HG02885 (cell line): Measurements from ENCODE around the gene FASN.

Source experiments
- ATAC-seq: cut with Tn5 transposase; IDR thresholded peaks from one replicate; pipeline ENCODE4 v1.9.1; 2021; ENCODE audit warnings: mild to moderate bottlenecking; ENCODE audit not compliant: unreplicated experiment, poor library complexity

Gene FASN

DNA sequence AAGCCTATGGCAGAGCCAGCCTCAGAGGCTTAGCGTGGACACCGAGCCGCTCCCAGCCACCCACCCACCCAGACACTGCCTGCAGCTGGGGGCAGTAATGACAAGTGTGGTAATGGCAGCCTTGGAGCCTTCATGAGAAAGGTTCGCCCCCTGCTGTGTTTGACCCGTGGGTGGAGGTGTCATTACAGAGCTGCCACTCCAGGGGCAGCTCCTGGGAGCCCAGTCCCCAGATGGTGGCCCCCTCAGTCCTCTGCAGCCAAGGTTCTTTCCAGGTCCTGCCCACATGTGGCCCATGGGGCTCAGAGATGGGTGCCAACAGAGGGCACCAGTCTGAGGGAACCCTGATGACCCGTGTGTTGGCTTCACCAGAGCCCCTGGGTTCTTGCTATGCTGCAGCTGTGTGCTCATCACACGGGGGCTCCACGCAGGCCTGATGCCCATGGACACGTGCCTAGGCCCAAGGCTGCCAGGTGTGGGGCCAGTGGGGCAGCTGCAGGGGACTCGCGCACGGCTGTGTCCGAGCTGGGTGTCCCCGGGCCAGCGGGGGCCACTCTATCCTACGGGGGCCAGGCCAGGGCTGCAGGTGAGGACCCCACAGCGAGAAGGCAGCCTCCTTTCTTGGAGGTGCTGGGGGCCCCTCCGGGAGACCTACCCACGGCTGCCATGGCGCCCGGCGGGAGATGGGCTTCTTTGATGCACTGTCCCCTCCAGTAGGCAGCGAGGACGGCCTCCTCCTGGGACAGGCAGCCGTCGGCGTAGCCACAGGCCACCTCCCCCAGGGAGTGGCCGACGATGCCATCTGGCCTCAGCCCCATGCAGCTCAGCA lies 8.1 kb downstream of the FASN start:
- ATAC-seq, result no peak

DNA sequence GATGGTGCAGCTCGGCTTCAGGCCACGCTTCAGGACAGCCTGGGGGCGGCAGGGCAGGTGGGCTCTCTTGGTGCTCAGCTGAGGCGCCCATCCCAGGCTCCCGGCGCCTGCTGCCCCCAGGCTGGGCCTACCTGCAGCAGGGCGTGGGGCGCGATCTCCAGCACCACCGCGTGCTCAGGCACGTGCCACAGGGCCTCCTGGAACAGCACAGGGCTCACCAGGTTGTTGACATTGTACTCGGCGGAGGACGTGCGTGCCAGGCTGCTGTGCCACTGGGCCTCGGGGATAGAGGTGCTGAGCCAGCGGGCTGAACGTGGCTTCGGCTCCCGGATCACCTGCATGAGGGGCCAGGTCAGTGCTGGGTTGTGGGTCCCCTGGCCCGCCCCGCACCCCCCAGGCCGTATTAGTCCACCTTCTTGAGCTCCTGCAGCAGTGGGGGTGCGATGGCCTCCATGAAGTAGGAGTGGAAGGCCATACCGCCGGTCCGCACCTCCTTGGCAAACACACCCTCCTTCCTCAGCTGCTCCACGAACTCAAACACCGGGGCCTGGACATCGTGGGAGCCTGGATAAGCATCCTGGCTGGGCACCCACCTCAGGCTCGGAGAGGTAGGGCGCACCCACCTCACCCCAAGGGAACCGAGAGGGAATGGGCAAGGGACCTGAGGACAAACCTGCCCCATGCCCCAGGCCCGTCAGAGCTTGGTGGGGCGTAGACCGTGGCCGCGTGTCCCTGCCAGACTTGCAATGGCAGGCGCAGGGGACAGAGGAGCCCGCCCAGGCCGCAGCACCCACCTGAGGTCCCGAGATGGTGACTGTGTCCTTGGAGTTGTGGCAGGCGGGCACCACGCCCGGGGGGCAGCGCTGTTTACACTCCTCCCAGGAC lies 9.0 kb downstream of the FASN start:
- ATAC-seq, result no peak

DNA sequence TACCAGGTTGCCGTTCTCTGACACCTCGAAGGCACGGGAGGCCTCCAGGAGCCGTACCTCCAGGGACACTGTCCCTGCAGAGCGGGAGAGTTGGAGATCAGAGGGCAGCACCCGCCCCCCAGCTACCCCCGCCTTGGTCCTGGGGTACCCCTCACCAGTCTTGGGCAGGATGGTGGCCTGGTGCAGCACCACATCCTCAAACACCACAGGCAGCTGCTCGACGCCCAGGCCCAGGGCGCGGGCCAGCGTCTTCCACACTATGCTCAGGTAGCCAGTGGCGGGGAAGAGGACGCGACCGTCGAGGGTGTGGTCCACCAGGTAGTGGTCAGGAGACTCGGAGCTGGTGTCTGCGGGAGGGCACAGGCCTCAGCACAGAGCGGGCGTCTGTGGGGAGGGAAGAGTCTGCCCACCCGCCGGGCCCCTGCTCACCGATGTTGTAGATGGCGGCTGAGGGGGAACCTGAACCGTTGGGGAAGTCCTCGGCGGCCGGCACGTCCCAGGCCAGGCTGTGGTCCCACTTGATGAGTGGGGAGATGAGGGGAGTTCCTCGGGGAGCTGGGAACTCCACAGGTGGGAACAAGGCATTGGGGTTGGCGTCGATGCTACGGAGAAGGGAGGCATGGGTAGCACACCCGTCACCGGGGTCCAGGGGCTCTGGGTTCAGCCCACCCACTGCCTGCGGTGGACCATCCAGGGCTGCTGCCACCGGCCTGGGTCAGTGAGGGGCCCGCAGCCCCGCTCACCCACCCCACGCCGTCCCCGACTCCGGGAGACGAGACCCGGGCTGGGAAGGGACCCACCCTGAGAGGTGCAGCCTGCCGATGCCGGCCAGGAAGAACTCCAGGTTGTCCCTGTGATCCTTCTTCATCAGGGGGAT lies 9.8 kb downstream of the FASN start:
- ATAC-seq, result no peak

DNA sequence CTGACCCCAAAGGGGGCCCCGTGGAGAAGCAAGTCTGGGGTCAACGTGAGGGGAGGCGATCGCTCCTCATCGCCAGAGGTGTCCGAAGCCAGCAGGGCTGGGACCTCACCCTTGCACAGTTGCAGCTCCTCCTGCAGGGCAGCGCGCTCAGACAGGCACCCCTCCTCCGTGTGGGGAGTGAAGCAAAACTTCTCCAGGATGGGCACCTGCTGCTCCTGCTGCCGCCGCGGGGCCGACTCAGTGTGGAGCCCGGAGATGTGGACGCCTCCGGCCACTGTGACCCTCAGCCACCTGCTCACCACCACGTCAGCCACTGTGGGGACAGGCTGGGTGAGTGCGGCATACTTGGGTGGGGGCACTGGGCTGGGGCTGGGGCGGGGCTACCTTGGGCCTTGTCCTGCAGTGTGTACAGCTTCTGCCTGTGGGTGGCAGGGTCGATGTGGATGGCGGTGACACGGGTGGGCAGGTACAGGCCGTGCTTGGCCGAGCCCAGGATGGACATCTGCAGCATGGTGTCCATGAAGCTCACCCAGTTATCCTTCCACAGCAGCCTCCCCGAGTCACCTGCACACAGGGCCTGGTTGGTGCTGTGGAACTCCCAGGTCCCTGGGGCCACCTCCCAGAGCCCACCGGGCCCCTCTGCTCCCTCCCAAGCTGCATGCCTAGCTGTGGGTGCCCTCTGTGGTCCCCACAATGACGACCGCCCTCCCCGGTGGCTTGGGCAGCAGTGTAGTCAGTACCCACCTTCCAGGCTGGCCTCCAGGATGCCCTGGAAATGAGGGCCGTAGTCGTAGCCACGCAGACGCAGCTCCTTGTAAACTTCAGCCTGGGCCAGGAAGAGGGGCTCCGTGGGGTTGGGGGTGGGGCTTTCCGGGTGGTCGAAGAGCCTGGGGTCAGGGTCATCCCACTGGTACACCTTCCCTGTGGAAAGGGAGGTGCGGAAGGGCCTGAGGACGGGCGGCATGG lies 10.8 kb downstream of the FASN start:
- ATAC-seq, result no peak

DNA sequence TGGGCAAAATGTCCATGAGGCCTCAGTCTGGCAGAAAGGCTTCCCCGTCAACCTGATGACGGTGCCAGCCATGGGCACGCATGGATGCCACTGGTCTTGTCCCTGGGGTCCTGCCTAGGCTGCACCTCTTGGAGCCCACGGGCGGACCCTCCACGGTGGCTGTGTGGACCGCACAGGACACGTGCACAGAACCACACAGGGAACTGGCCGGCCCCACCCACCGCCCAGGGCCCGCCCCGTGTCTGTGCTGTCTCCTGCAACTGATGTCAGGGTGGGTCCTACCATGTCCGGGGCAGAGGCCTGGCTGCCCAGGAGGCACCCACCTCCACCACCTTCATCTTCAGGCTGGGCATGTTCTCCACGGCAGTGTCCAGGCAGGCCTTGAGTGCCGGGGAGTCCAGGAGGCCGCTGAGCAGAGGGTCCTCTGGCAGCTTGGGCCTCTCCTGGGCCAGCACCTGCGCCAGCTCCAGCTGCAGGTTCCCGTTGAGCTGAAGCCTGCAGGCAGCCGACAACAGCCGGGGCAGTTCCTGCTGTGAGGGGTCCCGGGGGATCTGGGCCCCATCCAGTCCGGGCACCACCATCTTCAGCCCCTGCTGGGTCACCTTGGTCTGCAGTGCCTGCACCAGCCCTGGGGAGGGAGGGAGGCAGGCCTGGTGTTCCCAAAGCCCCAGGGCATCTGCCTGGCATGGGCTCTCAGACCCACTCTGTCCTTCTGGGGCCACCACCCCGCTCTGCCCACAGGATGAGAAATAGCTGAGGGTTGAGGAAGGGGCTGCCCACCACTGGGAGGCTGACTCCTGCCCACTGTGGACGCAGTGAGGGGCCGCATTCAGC lies 11.9 kb downstream of the FASN start:
- ATAC-seq, result no peak

DNA sequence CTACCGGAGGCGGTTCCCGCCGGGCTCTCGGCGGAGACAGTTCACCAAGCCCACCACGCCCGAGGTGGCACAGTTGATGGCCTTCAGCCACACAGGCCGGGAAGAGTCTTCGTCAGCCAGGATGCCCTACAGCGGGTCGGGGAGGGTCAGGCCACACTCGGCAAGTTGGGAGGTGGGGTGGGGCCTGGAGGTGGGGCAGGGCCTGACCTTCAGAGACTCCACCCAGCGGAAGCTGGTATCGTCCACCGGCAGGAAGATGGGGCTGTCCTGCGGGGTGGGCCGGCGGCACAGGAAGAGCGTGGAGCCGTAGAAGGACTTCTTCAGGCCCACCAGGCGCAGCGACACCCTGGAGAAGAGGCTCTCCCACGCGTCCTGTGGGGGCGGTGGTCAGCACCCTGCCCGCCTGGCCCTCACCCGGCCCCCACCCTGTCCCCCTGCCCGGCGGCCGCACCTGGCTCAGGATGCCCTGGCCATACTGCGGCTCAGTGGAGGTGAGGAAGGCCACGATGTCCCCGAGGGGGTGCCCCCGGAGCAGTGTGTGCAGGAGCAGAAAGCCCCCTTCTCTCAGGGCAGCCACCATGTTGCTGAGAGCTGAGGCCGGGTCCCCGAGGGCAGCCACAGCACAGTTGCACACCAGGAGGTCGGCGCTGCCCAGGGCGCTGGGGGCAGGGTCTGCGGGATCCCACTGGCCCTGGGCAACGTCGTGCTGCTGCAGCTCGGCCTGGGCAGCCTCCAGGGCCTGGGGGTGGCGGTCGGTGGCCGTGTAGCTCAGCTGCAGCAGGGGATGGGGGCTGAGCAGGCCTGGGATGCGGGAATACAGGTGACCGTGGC lies 12.8 kb downstream of the FASN start:
- no peak for ATAC-seq

DNA sequence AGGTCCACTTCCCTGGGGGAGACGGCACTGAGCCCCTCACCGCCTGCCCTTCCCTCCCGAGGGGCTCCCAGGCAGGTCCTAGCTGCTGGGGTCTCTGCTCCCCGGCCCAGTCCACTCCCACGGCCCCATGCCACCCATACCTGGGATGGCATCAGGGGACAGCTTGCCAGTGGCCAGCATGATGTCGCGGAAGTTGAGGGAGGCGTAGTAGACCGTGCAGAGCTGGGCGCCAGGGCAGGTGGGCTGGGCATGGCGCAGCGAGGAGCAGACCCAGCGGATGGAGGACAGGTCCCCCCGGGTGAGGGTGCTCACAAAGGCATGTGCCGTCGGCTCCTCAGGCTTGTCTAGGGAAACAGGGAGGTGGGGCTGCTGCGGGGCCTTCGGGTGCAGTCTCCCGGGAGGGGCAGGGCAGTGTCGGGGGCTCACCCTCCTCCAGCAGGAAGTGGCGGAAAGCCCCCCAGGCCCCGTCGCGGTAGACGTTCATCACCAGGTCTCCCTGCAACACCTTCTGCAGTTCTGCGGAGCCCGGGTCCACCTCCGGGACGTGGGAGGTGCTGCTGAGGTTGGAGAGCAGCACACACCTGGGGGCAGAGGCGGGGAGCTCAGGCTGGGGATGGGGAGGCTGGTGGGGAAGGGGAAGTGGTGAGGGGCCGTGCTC lies 13.5 kb downstream of the FASN start:
- ATAC-seq, result no peak

DNA sequence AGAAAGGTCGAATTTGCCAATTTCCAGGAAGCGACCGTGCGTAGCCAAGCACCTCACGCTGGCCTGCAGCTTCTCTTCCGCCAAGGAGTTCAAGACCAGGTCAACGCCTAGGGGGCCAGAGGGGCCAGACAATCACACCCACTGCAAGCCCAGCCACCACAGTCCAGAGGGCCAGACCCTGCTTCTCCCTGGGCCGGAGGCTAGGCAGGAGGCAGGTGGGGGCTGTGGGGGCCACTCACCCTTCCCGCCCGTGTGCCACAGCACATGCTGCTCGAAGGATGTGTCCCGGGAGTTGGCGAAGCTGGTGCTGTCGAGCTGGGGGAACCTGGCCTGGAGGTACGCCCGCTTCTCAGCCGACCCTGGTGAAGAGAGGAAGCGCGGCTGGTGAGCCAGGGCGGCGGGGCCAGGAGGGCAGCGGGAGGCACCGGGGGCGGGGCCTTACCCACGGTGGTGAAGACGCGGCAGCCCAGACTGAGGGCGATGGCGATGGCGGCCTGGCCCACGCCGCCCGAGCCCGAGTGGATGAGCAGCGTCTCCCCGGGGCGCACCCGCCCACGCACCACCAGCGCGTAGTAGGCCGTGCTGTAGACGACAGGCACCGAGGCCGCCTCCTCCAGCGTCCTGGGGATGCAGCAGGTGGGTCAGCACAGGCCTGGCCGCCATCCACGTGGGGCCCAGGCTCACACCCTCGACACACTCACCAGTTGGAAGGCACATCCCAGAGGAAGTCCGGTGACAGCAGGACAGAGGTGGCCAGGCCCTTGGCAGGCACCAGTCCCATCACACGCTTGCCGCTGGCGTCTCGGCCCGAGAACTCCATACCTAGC lies 14.3 kb downstream of the FASN start:
- ATAC-seq, result no peak

DNA sequence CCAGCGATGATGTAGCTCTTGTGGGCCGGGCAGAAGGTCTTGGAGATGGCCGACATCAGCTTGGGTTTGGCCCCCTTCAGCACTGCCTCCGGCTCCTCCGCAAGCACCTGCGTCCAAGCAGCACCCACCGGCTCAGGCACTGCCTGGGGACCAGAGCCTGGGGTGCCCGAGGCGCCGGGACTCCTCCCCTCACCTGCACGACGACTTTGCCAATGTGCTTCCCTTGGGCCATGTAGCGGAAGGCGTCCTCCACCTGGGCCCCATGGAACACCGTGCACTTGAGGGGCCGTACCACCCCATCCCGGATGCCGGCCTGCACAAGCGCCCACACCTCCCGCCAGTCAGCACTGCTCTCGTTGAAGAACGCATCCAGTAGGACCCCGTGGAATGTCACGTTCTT lies 15.0 kb downstream of the FASN start:
- no peak for ATAC-seq

DNA sequence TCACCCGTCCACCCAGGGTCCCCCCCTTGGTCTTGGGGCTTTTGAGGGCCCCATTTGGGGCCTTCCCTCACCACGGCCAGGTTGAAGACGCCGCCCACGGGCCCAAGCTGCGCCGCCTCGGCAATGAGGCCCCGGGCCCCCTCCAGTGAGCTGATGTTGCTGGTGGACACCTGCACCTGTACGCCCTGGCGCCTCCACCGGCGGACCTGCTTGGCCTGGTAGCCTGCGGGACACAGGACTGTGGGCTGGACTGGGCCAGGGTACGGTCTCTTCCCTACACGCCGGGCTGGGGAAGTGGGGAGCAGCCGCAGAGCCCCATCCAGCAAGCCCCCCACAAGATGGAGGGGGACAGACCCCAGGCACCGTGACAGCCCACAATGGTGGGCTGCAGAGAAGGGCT lies 15.6 kb downstream of the FASN start:
- ATAC-seq, result no peak

DNA sequence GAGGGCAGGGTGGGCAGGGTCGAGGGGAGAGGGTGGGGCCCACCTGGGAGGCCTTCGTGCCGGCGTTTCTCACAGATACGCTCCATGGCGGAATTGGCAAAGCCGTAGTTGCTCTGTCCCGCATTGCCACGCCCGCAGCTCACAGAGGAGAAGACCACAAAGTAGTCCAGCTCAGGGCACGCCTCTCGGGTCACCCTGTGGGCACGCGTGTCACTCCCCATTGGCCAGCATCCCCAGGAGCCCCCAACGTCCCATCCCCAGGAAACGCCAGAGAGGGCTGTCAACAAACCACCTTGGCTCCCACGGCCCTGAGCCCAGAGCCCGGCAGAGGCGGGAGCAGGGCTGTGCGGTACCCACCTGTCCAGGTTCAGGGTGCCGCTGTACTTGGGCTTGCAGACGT lies 16.1 kb downstream of the FASN start:
- ATAC-seq, result no peak

DNA sequence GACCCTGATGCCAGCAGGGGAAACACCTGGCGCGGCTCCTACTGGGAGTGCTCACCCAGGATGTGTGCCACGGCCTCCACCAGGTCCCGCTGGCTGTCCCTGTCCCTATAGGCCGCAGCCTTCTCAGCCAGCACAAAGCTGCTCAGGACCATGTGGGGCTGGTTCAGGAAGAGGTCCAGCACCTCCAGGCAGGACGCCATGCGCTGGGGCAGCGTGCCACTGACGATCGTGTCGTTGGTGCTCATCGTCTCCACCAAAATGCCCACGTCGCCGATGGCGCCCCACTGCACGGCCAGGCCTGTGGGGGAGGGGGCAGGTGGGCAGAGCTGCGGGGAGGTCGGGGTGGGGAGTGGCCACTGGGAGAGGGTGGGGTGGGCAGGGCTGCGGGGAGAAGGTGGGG lies 16.5 kb downstream of the FASN start:
- no peak for ATAC-seq

DNA sequence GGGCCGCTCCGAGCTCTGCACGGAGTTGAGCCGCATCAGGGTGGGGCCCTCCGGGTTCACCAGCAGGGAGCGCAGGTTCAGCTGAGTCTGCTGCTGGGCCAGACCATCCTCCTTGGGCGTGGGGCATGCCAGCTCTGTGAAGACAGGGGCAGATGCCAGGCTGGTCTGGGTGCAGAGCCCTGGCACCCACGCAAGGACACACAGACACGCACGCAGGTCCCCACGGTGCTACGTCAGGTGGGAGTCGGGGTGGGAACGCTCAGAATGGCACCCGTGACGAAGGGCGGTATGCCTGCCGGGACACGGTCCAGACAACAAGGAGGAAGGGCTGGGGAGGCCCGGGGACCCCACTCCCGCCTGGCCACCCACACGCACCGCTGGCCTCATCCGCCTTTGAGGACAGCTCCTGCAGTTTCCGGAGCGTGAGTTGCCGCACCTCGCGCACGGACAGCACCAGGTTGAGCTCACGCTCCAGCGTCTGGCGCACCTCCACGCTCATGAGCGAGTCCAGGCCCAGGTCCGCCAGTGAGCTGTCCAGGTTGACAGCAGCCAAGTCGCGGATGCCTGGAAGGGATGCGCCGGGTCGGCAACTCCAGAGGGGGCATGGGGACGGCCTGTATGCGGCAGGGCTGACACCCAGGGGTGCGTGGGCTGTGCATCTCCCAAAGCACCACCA lies 17.1 kb downstream of the FASN start:
- ATAC-seq, result no peak

DNA sequence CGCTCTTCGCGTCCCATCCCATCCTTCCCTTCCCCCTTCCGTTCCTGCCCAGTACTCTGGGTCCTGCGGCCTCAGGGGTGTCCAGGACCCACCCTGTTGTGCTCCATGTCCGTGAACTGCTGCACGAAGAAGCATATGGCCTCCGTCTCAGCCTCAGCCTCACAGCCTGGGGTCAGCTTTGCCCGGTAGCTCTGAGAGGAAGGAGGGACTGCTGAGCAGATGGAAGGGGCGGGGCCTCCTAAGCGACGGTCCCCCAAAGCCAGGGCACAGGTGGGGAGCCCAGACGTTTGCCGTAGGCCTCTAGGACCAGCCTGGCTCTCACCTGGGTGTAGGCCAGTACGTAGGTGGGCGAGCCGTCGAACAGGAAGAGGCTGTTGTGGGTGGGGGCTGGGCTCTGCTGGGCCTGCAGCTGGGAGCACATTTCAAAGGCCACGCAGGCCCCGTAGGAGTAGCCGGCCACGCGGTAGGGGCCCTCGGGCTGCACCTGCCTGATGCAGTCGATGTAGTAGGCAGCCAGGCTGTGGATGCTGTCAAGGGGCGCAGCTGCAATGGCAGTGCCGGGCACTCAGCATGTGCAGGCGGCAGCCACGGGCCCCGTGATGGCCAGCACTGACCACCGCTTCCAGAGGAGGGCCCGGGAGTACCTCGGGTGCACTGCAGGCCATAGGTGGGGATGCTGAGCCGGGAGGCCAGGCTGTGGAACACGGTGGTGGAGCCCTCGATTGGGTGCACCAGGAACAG lies 17.8 kb downstream of the FASN start:
- no peak for ATAC-seq

DNA sequence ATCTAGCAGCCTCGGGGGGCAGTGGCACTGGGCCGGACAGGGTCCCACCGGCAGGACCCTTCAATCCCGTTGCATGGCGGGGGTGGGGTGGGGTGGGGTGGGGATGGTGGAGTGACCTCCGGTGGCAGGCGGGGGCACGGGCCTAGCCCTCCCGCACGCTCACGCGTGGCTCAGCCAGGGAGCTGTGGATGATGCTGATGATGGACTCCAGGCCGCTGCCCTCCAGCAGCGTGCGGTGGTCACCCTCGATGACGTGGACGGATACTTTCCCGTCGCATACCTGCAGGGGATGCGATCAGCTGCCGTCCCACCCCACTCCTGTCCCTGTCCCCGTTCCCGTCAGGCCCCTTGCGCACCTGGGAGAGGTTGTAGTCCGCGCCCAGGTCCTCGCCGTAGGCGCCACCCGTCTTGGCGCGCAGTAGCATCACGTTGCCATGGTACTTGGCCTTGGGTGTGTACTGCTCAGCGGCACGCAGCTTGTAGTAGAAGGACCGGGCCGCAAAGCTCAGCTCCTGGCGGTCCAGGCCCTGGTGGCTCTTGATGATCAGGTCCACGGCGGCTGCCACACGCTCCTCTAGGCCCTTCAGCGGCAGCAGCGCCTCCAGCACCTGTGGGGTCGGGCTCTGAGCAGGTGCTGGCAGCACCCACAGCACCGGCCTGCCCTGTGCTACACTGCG lies 18.9 kb downstream of the FASN start:
- no peak for ATAC-seq
